ENCODE data around the gene RBKS. TPM values are rescaled to one million over a fixed set of nuclear protein-coding genes. Genes with fewer than 3 reads are reported as not detected.

Gene RBKS
- total RNA-seq, 1 experiment from 2014 or later, result 4.5 TPM

GRCh38 chr2:27795868-27796277 is 94.3 kb downstream of the RBKS start:
- TF ChIP-seq EZH2 (IDR thresholded peaks at IDR 0.05; ENCODE audit: low read depth), result no peak
- no peak for TF ChIP-seq CTCF (conservative IDR thresholded peaks at IDR 0.05)
- H3K27me3 ChIP-seq (ENCODE audit: insufficient read depth, low read depth), result no peaks in the 10 kb centered on the region
- intact Hi-C loops (cut with micrococcal nuclease; ENCODE audit: unreplicated experiment), result no loop called here
- no peaks in the 10 kb centered on the region for H3K9me3 ChIP-seq (ENCODE audit: insufficient read depth, low read depth)
- BruUV-seq (replicated peaks), result no TSS peak
- no peak overlapping the region for H3K27ac ChIP-seq
- no peak for DNase-seq
- H3K4me1 ChIP-seq (replicated peaks; ENCODE audit: insufficient read depth), result peaks cover 44% of the 10 kb centered on the region
- ChIA-PET CTCF (interaction anchor here (0.7 kb wide), 1 partner anchor 122 kb away, joined by 9 read pairs; no protein-coding TSS in a partner anchor), POLR2A (ENCODE audit: unreplicated experiment) (no interaction called here)
- peaks cover 31% of the 10 kb centered on the region for H3F3A ChIP-seq (ENCODE audit: insufficient read depth, low read depth)
- H3K4me2 ChIP-seq, result no peak overlapping the region
- no peak overlapping the region for H3K4me3 ChIP-seq
- H2AFZ ChIP-seq, result no peak overlapping the region
- peaks cover 9% of the 10 kb centered on the region; the same call in 1 of the 2 replicates for H3K9me2 ChIP-seq (ENCODE audit: insufficient read depth)
- no peaks in the 10 kb centered on the region for H3K36me3 ChIP-seq (ENCODE audit: low read depth)
- no peaks in the 10 kb centered on the region for H4K20me1 ChIP-seq (ENCODE audit: insufficient read depth)
- no peaks in the 10 kb centered on the region for H3K79me2 ChIP-seq (ENCODE audit: low read depth)

GRCh38 chr2:27795093-27795834 is 94.9 kb downstream of the RBKS start:
- no TSS peak for BruUV-seq (replicated peaks)
- no peak overlapping the region for H3K27ac ChIP-seq
- H3K4me3 ChIP-seq, result no peak overlapping the region
- no peak overlapping the region for H2AFZ ChIP-seq
- no peaks in the 10 kb centered on the region for H3K27me3 ChIP-seq (ENCODE audit: insufficient read depth, low read depth)
- no peak for TF ChIP-seq CTCF (conservative IDR thresholded peaks at IDR 0.05)
- TF ChIP-seq EZH2 (IDR thresholded peaks at IDR 0.05; ENCODE audit: low read depth), result no peak
- ChIA-PET POLR2A (ENCODE audit: unreplicated experiment) (no interaction called here), CTCF (no interaction called here)
- intact Hi-C loops (cut with micrococcal nuclease; ENCODE audit: unreplicated experiment), result no loop called here
- no peak for DNase-seq
- H3K9me3 ChIP-seq (ENCODE audit: insufficient read depth, low read depth), result no peaks in the 10 kb centered on the region
- no peaks in the 10 kb centered on the region for H3K36me3 ChIP-seq (ENCODE audit: low read depth)
- peaks cover 38% of the 10 kb centered on the region for H3K4me1 ChIP-seq (replicated peaks; ENCODE audit: insufficient read depth)
- H4K20me1 ChIP-seq (ENCODE audit: insufficient read depth), result no peaks in the 10 kb centered on the region
- no peaks in the 10 kb centered on the region for H3K79me2 ChIP-seq (ENCODE audit: low read depth)
- H3F3A ChIP-seq (ENCODE audit: insufficient read depth, low read depth), result peaks cover 25% of the 10 kb centered on the region
- H3K9me2 ChIP-seq (ENCODE audit: insufficient read depth), result peaks cover 9% of the 10 kb centered on the region; the same call in 1 of the 2 replicates
- no peak overlapping the region for H3K4me2 ChIP-seq

- BruUV-seq (replicated peaks), result no TSS peak
- Histone ChIP-seq H3K9me3 (ENCODE audit: insufficient read depth, low read depth) (no peaks in the 10 kb centered on the region), H3K4me2 (peak overlapping the region; percentile 35; the same call in 1 of the 2 replicates), H3K79me2 (ENCODE audit: low read depth) (no peaks in the 10 kb centered on the region), H3K9me2 (ENCODE audit: insufficient read depth) (peaks cover 9% of the 10 kb centered on the region; the same call in 1 of the 2 replicates), H3K36me3 (ENCODE audit: low read depth) (no peaks in the 10 kb centered on the region), H3K27ac (peak overlapping the region; percentile 68), H3F3A (ENCODE audit: insufficient read depth, low read depth) (peaks cover 8% of the 10 kb centered on the region), H4K20me1 (ENCODE audit: insufficient read depth) (no peaks in the 10 kb centered on the region), H3K4me3 (no peak overlapping the region), H2AFZ (no peak overlapping the region), H3K4me1 (replicated peaks; ENCODE audit: insufficient read depth) (peaks cover 16% of the 10 kb centered on the region), H3K27me3 (ENCODE audit: insufficient read depth, low read depth) (no peaks in the 10 kb centered on the region)
- ChIA-PET POLR2A (ENCODE audit: unreplicated experiment) (no interaction called here), CTCF (no interaction called here)
- TF ChIP-seq CTCF (conservative IDR thresholded peaks at IDR 0.05), result no peak
- TF ChIP-seq EZH2 (IDR thresholded peaks at IDR 0.05; ENCODE audit: low read depth), result no peak
- DNase-seq, result peak in 1 of 2 experiments; percentile 61
- intact Hi-C loops (cut with micrococcal nuclease; ENCODE audit: unreplicated experiment), result no loop called here
Observed at GRCh38 chr2:27792759-27793158, 97.4 kb downstream of the RBKS start.

Measured in PC-9 (cell line).